Measurements from ENCODE around the gene PPID. TPM values are rescaled to one million over a fixed set of nuclear protein-coding genes. Genes with fewer than 3 reads are reported as not detected.

PPID gene
- total and polyA plus RNA-seq, 9 of the 15 experiments (the other 6 are each of a cell fraction or from before 2014, with no cell fraction given) = 46.5 to 160 (median 98.6) TPM

DNA sequence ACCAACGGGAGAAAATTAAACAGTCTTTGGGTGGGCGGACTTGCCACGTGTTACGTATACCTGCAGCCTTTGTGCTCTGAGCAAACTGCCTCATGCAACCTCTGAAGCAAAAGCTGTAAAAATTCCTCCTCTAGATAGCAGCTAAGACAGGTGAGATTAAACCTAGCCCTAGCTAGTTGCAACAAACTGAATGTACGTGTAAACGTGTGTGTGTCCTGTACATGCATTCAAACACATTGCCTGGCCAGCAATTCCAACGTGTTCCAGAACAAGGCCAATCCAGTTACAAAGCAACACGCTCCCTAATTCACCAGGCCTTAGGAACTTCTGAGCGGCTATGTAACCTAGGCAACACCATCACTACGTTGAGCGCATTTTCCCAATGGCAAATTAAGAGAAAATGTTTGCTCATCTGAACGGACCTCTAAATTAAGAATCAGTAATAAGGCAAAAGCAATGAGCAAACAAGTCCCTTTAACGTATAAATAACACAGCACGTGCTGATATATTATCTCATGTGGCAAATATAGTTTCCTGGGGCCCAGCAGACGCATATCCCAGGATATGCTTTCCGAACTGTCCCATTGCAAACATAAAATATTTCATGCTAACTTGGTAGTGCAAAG, 792 bp downstream of the PPID start:
- Histone ChIP-seq H3K36me3 (ENCODE audit: control insufficient read depth, insufficient read depth, low read length) (peaks cover 44% of the 10 kb centered on the region), H4K20me1 (replicated peaks; ENCODE audit: control insufficient read depth, insufficient read depth, low read length) (no peaks in the 10 kb centered on the region), H3K27me3 (ENCODE audit: control insufficient read depth in 2 of 2, insufficient read depth in 2 of 2, low read length in 2 of 2) (no peaks in the 10 kb centered on the region), H2AFZ (ENCODE audit: low read depth, low read length) (peak overlapping the region; percentile 96), H3K79me2 (ENCODE audit: control insufficient read depth, insufficient read depth, low read length) (peaks cover 40% of the 10 kb centered on the region), H3K9ac (ENCODE audit: insufficient read depth in 1 of 2, low read depth in 2 of 2, low read length in 2 of 2) (peak overlapping the region; percentile 89 to 96), H3K4me3 (peak overlapping the region; percentile 86), H3K9me3 (replicated peaks; ENCODE audit: control insufficient read depth, insufficient read depth, low read depth, low read length) (0 out of 2 replicates have a peak, but pooled peaks cover 2% of the 10 kb centered on the region), H3K4me2 (ENCODE audit: insufficient read depth, low read length) (peak overlapping the region; percentile 100), H3K27ac (ENCODE audit: extremely low read depth, low read depth, low read length) (peak overlapping the region; percentile 91), H3K9me1 (ENCODE audit: control insufficient read depth, insufficient read depth, low read length) (no peaks in the 10 kb centered on the region), H3K4me1 (replicated peaks in 1 of 2; ENCODE audit: control insufficient read depth in 2 of 2, insufficient read depth in 2 of 2, low read length in 2 of 2) (peaks cover 0 to 5% of the 10 kb centered on the region in 2 experiments; a peak in 2 of 5 replicates)
- ChIA-PET CTCF (ENCODE audit: low intra/inter-chr PET ratio) (no interaction called here), POLR2A (no interaction called here)
- in situ Hi-C loops (cut with MboI) = loop anchor here (10.0 kb wide), 1 partner anchor 462 kb away; no protein-coding TSS in a partner anchor
- peak; percentile 26 to 56 (median 31) for DNase-seq (ENCODE audit: extremely low read depth in 1 of 4, low spot score in 3 of 4)
- peak; percentile 89 for FAIRE-seq
- ATAC-seq = peak; percentile 57
- WGBS (ENCODE audit: insufficient coverage, low coverage, missing lambda C conversion rate) = under 1% methylated on average over 16 of the region's 16 CpGs
- BruUV-seq (replicated peaks) = TSS peak; percentile 46
- intact Hi-C loops (cut with micrococcal nuclease) = loop anchor here (2.0 kb wide), 1 partner anchor 50 kb away; the partner anchor contains the start of gene ETFDH
- TF ChIP-seq TBP (optimal IDR thresholded peaks at IDR 0.05; ENCODE audit: low read depth, low read length) (peak; percentile 40), KDM1A (IDR thresholded peaks at IDR 0.05) (peak in 1 of 2 experiments; percentile 15; a peak in 1 of 4 replicates), RFX1 (IDR thresholded peaks at IDR 0.05) (peak; percentile 91), FOXK2 (conservative IDR thresholded peaks at IDR 0.05 in 1 of 2, IDR thresholded peaks at IDR 0.05 in 1 of 2; ENCODE audit: low read depth in 2 of 2) (peak; percentile 25 to 36; a peak in 2 of 4 replicates), MXI1 (IDR thresholded peaks at IDR 0.05; ENCODE audit: low read depth, low read length) (peak; percentile 59; the same call in 1 of the 2 replicates)
- TF ChIP-seq, protein P1, sequence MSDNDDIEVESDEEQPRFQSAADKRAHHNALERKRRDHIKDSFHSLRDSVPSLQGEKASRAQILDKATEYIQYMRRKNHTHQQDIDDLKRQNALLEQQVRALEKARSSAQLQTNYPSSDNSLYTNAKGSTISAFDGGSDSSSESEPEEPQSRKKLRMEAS (CRISPR knock-in tag; IDR thresholded peaks at IDR 0.05) = peak; percentile 56; the same call in 1 of the 2 replicates
- TF ChIP-seq, protein P2, sequence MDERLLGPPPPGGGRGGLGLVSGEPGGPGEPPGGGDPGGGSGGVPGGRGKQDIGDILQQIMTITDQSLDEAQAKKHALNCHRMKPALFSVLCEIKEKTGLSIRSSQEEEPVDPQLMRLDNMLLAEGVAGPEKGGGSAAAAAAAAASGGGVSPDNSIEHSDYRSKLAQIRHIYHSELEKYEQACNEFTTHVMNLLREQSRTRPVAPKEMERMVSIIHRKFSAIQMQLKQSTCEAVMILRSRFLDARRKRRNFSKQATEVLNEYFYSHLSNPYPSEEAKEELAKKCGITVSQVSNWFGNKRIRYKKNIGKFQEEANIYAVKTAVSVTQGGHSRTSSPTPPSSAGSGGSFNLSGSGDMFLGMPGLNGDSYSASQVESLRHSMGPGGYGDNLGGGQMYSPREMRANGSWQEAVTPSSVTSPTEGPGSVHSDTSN (CRISPR knock-in tag; IDR thresholded peaks at IDR 0.05; ENCODE audit: low read depth) = no peak
- TF ChIP-seq, protein P2 (tag; conservative IDR thresholded peaks at IDR 0.05; ENCODE audit: low read depth) = no peak
- TF ChIP-seq, protein P3, sequence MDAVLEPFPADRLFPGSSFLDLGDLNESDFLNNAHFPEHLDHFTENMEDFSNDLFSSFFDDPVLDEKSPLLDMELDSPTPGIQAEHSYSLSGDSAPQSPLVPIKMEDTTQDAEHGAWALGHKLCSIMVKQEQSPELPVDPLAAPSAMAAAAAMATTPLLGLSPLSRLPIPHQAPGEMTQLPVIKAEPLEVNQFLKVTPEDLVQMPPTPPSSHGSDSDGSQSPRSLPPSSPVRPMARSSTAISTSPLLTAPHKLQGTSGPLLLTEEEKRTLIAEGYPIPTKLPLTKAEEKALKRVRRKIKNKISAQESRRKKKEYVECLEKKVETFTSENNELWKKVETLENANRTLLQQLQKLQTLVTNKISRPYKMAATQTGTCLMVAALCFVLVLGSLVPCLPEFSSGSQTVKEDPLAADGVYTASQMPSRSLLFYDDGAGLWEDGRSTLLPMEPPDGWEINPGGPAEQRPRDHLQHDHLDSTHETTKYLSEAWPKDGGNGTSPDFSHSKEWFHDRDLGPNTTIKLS (IDR thresholded peaks at IDR 0.05; ENCODE audit: borderline replicate concordance, low read depth) = 0 out of 2 replicates have a peak, but pooled peaks have one; percentile 33
- TF ChIP-seq, protein P4, sequence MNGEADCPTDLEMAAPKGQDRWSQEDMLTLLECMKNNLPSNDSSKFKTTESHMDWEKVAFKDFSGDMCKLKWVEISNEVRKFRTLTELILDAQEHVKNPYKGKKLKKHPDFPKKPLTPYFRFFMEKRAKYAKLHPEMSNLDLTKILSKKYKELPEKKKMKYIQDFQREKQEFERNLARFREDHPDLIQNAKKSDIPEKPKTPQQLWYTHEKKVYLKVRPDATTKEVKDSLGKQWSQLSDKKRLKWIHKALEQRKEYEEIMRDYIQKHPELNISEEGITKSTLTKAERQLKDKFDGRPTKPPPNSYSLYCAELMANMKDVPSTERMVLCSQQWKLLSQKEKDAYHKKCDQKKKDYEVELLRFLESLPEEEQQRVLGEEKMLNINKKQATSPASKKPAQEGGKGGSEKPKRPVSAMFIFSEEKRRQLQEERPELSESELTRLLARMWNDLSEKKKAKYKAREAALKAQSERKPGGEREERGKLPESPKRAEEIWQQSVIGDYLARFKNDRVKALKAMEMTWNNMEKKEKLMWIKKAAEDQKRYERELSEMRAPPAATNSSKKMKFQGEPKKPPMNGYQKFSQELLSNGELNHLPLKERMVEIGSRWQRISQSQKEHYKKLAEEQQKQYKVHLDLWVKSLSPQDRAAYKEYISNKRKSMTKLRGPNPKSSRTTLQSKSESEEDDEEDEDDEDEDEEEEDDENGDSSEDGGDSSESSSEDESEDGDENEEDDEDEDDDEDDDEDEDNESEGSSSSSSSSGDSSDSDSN (IDR thresholded peaks at IDR 0.05; ENCODE audit: borderline replicate concordance in 1 of 2, low read depth in 2 of 2, low read length in 2 of 2) = 0 out of 4 replicates have a peak, but pooled peaks of 1 of the 2 experiments have one; percentile 19
- TF ChIP-seq, protein P5, sequence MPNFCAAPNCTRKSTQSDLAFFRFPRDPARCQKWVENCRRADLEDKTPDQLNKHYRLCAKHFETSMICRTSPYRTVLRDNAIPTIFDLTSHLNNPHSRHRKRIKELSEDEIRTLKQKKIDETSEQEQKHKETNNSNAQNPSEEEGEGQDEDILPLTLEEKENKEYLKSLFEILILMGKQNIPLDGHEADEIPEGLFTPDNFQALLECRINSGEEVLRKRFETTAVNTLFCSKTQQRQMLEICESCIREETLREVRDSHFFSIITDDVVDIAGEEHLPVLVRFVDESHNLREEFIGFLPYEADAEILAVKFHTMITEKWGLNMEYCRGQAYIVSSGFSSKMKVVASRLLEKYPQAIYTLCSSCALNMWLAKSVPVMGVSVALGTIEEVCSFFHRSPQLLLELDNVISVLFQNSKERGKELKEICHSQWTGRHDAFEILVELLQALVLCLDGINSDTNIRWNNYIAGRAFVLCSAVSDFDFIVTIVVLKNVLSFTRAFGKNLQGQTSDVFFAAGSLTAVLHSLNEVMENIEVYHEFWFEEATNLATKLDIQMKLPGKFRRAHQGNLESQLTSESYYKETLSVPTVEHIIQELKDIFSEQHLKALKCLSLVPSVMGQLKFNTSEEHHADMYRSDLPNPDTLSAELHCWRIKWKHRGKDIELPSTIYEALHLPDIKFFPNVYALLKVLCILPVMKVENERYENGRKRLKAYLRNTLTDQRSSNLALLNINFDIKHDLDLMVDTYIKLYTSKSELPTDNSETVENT (CRISPR knock-in tag; IDR thresholded peaks at IDR 0.05) = no peak
